Keratinocyte (primary cell): ENCODE results near the gene CCSER1. TPM values are rescaled to one million over a fixed set of nuclear protein-coding genes. Genes with fewer than 3 reads are reported as not detected.
"Not testable (repeated sequence)": the region's sequence is repeated elsewhere in the genome, so short reads cannot be mapped to it uniquely, and the experiment has no call there.

ENCODE experiments used
- DNase-seq: peaks from one replicate; pipeline ENCODE4 v3.0.0-alpha.2; 2011; ENCODE audit warnings: low read depth, missing footprints, low spot score
- FAIRE-seq: peaks from 2 replicates; lab custom pipeline; 2011; peaks lifted over from hg19 to GRCh38; lab: Jason Lieb, UNC
- H2AFZ ChIP-seq: 2 replicates; pipeline ENCODE4 v1.6.0; 2012; ENCODE audit warnings: low read length, control low read depth, inconsistent platforms; ENCODE audit not compliant: control insufficient read depth
- H3K27ac ChIP-seq: 2 replicates; pipeline ENCODE4 v1.5.1; 2011; ENCODE audit warnings: low read length; ENCODE audit not compliant: control insufficient read depth, insufficient read depth
- H3K27me3 ChIP-seq: 3 replicates; pipeline ENCODE4 v1.6.0; 2011; ENCODE audit warnings: low read length; ENCODE audit not compliant: control insufficient read depth, insufficient read depth; ENCODE audit errors: extremely low read depth
- H3K36me3 ChIP-seq, 2 experiments: 2 replicates in 1 of 2; 3 replicates in 1 of 2; pipeline ENCODE4 v1.5.1; 2011; ENCODE audit warnings: low read length in 2 of 2, mild to moderate bottlenecking in 1 of 2; ENCODE audit not compliant: control insufficient read depth in 2 of 2, insufficient read depth in 2 of 2; ENCODE audit errors: extremely low read depth in 1 of 2
- H3K4me1 ChIP-seq: 3 replicates; pipeline ENCODE4 v1.5.1; 2011; ENCODE audit warnings: low read length; ENCODE audit not compliant: control insufficient read depth, insufficient read depth; ENCODE audit errors: extremely low read depth
- H3K4me2 ChIP-seq: 3 replicates; pipeline ENCODE4 v1.6.0; 2011; ENCODE audit warnings: low read depth, low read length; ENCODE audit not compliant: control insufficient read depth, insufficient read depth; ENCODE audit errors: extremely low read depth
- H3K4me3 ChIP-seq, 3 experiments: fragments of 200-600 bp in 1 of 3; sonication (generic) in 1 of 3; 2 replicates in 2 of 3; 3 replicates in 1 of 3; pipeline ENCODE4 v1.5.1; 2011 to 2016; ENCODE audit warnings: low read length in 3 of 3, mild to moderate bottlenecking in 3 of 3, control low read depth in 2 of 3, inconsistent platforms in 1 of 3, low read depth in 1 of 3, mixed read lengths in 1 of 3, mixed run types in 1 of 3, moderate library complexity in 1 of 3; ENCODE audit not compliant: control insufficient read depth in 2 of 3, insufficient read depth in 2 of 3; ENCODE audit errors: extremely low read depth in 1 of 3
- H3K79me2 ChIP-seq: 2 replicates; pipeline ENCODE4 v1.6.0; 2012; ENCODE audit warnings: low read length; ENCODE audit not compliant: control insufficient read depth, insufficient read depth
- H3K9ac ChIP-seq: 3 replicates; pipeline ENCODE4 v1.6.0; 2011; ENCODE audit warnings: low read length; ENCODE audit not compliant: control insufficient read depth, insufficient read depth; ENCODE audit errors: extremely low read depth
- H3K9me1 ChIP-seq: 3 replicates; pipeline ENCODE4 v1.6.0; 2011; ENCODE audit warnings: low read length; ENCODE audit not compliant: control insufficient read depth, insufficient read depth; ENCODE audit errors: extremely low read depth
- H3K9me3 ChIP-seq: 2 replicates; pipeline ENCODE4 v1.5.1; 2012; ENCODE audit warnings: low read depth, low read length; ENCODE audit not compliant: control insufficient read depth
- H4K20me1 ChIP-seq: 3 replicates; pipeline ENCODE4 v1.6.0; 2011; ENCODE audit warnings: low read length; ENCODE audit not compliant: control insufficient read depth, insufficient read depth; ENCODE audit errors: extremely low read depth
- CTCF ChIP-seq, 3 experiments: IDR thresholded peaks in 1 of 3; conservative IDR thresholded peaks in 1 of 3; optimal IDR thresholded peaks in 1 of 3; 2 replicates in 2 of 3; 3 replicates in 1 of 3; pipeline versions ENCODE3 to v1.5.1; 2011; ENCODE audit warnings: low read length in 3 of 3, mild to moderate bottlenecking in 3 of 3, moderate library complexity in 2 of 3, control low read depth in 1 of 3, inconsistent platforms in 1 of 3; ENCODE audit not compliant: insufficient read depth in 2 of 3; ENCODE audit errors: extremely low read depth in 1 of 3
- EZH2 ChIP-seq: IDR thresholded peaks from one replicate; pipeline ENCODE4 v1.6.1; 2012; ENCODE audit warnings: inconsistent platforms, mild to moderate bottlenecking, low read length, moderate library complexity
- dilution Hi-C: fragments of 300-500 bp; cut with MboI; formaldehyde crosslinking; loops from one replicate; pipeline ENCODE4 v1.7.0; 2020; ENCODE audit warnings: low sequenced_read_pairs; ENCODE audit not compliant: extremely low pct_ligation_motif_present
- polyA plus RNA-seq, 5 experiments: library from polyadenylated mRNA; depleted of rRNA in 3 of 5; stranded (reverse) in 3 of 5; stranded (forward) in 1 of 5; unstranded in 1 of 5; fragments of >200 nt; gene quantifications; 1 replicate in 1 of 5; 2 replicates in 3 of 5; 3 replicates in 1 of 5; pipeline versions ENCODE4 v1.2.1 to v1.2.3, GENCODE V29; 2011 to 2012; ENCODE audit warnings: missing spikeins in 2 of 5, low read depth in 1 of 5, low replicate concordance in 1 of 5

Gene CCSER1
- polyA plus RNA-seq, 1 donor (not counting 4 experiments of a cell fraction or from before 2014, with no cell fraction given): 1.2 TPM

- Histone ChIP-seq H2AFZ (no peak overlapping the region), H3K4me1 (no peaks in the 10 kb centered on the region), H3K4me2 (no peak overlapping the region), H4K20me1 (no peaks in the 10 kb centered on the region), H3K4me3 (no peak overlapping the region), H3K27me3 (no peaks in the 10 kb centered on the region), H3K9me1 (no peaks in the 10 kb centered on the region), H3K79me2 (no peaks in the 10 kb centered on the region), H3K27ac (no peak overlapping the region), H3K9me3 (no peaks in the 10 kb centered on the region), H3K9ac (no peak overlapping the region), H3K36me3 (no peaks in the 10 kb centered on the region)
- TF ChIP-seq EZH2 (no peak), CTCF (optimal IDR thresholded peaks at IDR 0.05 in 1 of 3, IDR thresholded peaks at IDR 0.05 in 1 of 3, conservative IDR thresholded peaks at IDR 0.05 in 1 of 3; ENCODE audit: extremely low read depth in 1 of 3, insufficient read depth in 2 of 3, low read length in 3 of 3) (no peak)
- dilution Hi-C loops: no loop called here
- FAIRE-seq (no peak), DNase-seq (no peak)
Observed at GRCh38 chr4:91622925-91623602, 1495.9 kb downstream of the CCSER1 start.

GRCh38 chr4:91623603-91623967 lies 1496.4 kb downstream of the CCSER1 start:
- H3K4me1 ChIP-seq, H3K9ac ChIP-seq, DNase-seq, H3K9me3 ChIP-seq, H2AFZ ChIP-seq, H3K4me2 ChIP-seq, H3K79me2 ChIP-seq, H3K36me3 ChIP-seq, FAIRE-seq, H3K27me3 ChIP-seq, H3K9me1 ChIP-seq, H3K27ac ChIP-seq, H3K4me3 ChIP-seq, dilution Hi-C loops, H4K20me1 ChIP-seq: not testable (repeated sequence)

- Histone ChIP-seq H3K9me1 (no peaks in the 10 kb centered on the region), H3K36me3 (no peaks in the 10 kb centered on the region), H3K9ac (no peak overlapping the region), H3K4me2 (no peak overlapping the region), H3K27me3 (no peaks in the 10 kb centered on the region), H3K4me3 (no peak overlapping the region), H3K79me2 (no peaks in the 10 kb centered on the region), H4K20me1 (no peaks in the 10 kb centered on the region), H3K27ac (no peak overlapping the region), H3K9me3 (no peaks in the 10 kb centered on the region), H3K4me1 (no peaks in the 10 kb centered on the region), H2AFZ (no peak overlapping the region)
- TF ChIP-seq CTCF (optimal IDR thresholded peaks at IDR 0.05 in 1 of 3, IDR thresholded peaks at IDR 0.05 in 1 of 3, conservative IDR thresholded peaks at IDR 0.05 in 1 of 3; ENCODE audit: extremely low read depth in 1 of 3, insufficient read depth in 2 of 3, low read length in 3 of 3): no peak
- no peak for TF ChIP-seq EZH2
- no peak for FAIRE-seq
- DNase-seq: no peak
- dilution Hi-C loops: no loop called here
Observed at GRCh38 chr4:91630054-91630453, 1502.9 kb downstream of the CCSER1 start.
